ENCODE data around the gene SERPINB6.
"Not testable (repeated sequence)": the region's sequence is repeated elsewhere in the genome, so short reads cannot be mapped to it uniquely, and the experiment has no call there.

SERPINB6 gene

GRCh38 chr6:2903411-2904185 is 67.8 kb downstream of the SERPINB6 start:
- DNase-seq, result not testable (repeated sequence)

GRCh38 chr6:2901645-2902502 is 69.5 kb downstream of the SERPINB6 start:
- not testable (repeated sequence) for DNase-seq

- DNase-seq, result no peak
These were observed 70.3 kb downstream of the SERPINB6 start for GRCh38 chr6:2900821-2901644.

GRCh38 chr6:2900221-2900807 is 71.1 kb downstream of the SERPINB6 start:
- DNase-seq, result peak in 1 of 2 experiments; percentile 25

- peak in 1 of 2 experiments; percentile 27 for DNase-seq
These were observed 71.8 kb downstream of the SERPINB6 start for GRCh38 chr6:2899596-2899995.
